NCI-H2227 (cell line): ENCODE measurements around the gene ACACA.
A peak's percentile ranks its signal among the peaks of the same experiment; 100 is the strongest.
"Not testable (repeated sequence)": the region's sequence is repeated elsewhere in the genome, so short reads cannot be mapped to it uniquely, and the experiment has no call there.

Source experiments
- DNase-seq: peaks from one replicate; lab custom pipeline; 2025; ENCODE audit not compliant: unreplicated experiment; lab: John Stamatoyannopoulos, UW

Gene ACACA

DNA sequence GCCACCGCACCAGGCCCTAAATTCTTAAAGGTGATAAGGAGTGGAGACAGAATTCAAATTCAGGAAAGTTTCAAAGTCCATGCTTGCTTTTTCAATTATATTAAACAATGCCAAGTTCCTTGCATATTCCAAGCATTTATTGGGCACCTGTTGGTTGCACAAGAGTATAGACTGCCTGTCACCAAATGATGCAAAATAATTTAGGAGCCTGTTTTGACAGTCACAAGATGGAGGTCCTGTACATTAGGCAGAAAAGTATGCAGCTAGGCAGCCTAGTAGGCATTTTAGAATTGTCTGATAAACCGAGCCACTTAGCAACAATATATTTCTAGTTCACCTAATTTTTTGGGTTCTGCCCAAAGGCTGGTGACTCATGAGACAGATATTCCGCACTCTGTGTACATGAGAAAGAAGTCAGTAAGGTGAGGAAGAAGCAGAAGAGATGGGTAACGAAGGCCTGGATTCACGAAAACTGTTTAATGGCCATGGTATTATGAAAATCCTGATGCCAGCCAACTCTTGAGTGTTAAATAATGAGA is 7.3 kb downstream of the ACACA start:
- DNase-seq = no peak

DNA sequence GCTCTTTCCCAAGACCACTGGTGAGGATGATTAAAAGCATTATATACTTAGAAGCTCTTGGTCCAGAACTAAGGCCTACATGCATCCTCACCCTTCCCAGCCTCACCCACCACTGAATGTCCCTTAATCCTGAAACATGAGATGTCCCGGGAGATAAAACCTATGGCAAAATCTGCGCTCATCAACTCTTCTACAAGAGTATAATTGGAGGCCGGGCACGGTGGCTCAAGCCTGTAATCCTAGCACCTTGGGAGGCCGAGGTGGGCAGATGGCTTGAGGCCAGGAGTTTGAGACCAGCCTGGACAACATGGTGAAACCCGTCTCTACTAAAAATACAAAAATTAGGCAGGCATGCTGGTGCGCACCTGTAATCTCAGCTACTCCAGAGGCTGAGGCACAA is 13.3 kb downstream of the ACACA start:
- no peak for DNase-seq

DNA sequence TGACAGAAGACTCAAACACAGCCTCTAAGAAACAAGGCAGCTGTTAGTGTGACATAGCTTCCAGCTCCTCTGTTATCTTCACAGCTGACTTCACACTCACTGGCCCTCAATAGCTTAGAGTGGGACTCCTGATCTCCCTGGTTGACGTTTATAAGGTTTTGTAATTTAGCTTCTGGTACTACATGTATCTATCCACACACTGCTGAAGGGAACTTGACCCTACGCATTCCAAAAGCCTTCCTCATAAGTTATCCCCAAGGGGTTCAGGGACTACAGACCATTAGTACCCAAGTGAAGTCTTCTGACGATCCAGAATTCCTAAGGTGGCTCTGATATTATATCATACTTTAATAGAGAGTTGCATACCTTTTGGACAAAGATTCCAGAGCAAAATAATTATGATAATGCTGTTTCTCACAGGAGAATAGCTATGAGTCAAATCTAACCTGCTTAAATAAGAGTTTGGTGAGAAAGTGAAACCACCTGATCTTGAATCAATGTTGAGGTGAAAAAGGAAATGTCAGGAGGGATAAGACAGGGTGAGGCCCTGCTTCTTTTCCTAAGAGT is 14.5 kb downstream of the ACACA start:
- DNase-seq = no peak

GRCh38 chr17:37391146-37391545 is 15.5 kb downstream of the ACACA start:
- no peak for DNase-seq

- DNase-seq = no peak
These were observed 17.5 kb downstream of the ACACA start for GRCh38 chr17:37389160-37389559.

DNA sequence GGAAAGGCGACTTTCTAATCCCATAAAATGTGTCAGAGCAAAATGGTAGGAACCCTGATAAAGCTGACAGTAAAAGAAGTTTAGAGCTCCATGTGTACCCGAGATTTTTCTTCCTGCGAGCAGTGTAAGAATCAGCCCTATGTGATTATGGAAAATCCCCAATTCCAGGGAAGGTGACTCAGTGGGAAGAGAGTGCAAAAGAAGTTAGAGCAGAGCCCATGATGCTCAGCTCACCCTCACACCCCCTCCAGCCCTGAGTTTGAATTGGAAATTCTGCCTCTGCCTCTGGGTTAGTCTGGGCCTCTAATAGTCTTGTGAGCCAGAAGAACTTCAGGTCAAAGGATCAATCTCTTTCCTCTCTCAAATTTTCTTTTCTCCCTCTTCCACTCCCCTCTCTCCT is 18.4 kb downstream of the ACACA start:
- DNase-seq = no peak

DNA sequence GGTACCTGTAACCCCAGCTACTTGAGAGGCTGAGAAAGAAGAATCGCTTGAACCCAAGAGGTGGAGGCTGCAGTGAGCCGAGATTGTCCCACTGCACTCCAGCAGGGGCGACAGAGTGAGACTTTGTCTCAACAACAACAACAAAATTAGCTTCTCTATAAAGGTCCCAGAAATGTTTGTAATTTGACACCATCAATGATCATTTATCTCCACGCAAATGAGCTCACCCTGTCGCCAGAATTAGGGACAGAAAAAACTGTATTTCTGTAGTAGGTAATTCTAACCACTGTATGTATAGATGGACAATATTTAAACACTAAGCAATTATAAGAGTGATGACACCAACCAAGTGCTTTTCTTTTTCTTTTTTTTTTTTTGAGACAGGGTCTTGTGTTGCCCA is 20.2 kb downstream of the ACACA start:
- DNase-seq = no peak

DNA sequence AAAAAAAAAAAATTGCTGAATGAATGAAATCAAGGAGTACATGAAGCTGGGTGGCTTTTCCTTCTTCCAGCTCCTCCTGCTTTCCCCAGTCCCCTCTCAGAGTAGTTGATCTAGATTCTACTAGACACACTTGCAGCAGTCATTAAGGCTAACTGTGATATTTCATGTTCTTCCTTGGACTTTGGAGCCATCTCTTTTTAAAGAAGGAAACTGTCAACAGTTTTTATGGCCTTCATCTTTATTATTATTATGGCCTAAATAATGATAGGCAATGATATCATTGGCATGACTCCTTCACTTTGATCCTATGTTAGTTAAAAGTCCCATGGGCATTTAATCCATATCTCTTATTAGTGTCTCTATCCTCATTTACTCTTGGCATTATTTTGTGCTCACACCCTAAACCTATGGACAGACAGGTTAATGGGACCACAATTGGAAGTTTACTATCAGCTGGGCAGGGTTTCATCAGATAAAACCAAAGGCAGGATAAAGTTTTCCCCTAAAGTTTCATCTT is 21.1 kb downstream of the ACACA start:
- no peak for DNase-seq

GRCh38 chr17:37384560-37385149 is 22.0 kb downstream of the ACACA start:
- no peak for DNase-seq

DNA sequence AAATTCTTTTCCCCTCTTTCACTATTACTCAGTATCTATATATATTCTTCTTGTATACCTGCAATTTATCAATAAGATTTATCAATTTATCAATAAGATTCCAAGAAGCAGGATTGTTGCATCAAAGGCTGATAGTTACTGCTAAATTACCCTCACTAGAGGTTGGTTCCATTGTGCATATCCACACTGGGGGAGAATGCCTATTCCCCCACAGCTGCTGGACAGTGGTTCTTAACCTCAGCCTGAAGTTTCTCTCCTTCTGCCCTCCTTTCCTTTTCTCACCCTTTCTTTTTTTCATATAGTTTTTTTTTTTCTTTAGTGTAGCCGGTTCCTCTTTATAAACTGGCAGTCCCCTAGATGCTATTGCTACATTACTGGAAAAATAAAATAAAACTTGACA is 24.6 kb downstream of the ACACA start:
- DNase-seq = no peak

- no peak for DNase-seq
These were observed 30.9 kb downstream of the ACACA start, which contains the start of gene C17orf78 for GRCh38 chr17:37375706-37376105. TSS of gene C17orf78 (plus strand) at chr17:37375985. CDS start at chr17:37376093, 108 bp downstream.

GRCh38 chr17:37373530-37374159 is 33.0 kb downstream of the ACACA start:
- peak; percentile 86 for DNase-seq

GRCh38 chr17:37368577-37368976 is 38.1 kb downstream of the ACACA start:
- DNase-seq = no peak

DNA sequence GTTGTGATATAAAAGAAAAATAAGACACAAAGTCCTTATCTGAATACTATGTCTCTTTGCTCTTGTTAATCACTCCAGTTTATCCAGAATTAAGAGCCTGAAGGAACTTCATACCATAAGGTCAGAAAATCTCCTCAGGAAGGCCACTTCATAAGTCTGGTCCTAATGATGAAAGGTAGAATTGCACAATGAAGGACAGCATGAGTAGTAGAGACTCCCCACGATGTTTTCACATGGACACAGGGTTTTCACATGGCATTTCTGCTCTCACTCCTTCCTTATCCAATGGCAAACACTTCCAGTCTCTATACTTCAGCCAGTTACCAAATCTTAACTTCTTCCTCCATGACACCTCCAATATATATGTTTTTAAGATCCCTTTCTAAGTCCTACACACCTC is 41.0 kb downstream of the ACACA start:
- DNase-seq = no peak

- no peak for DNase-seq
These were observed 45.1 kb downstream of the ACACA start for GRCh38 chr17:37361543-37361942.

- no peak for DNase-seq
These were observed 46.0 kb downstream of the ACACA start for GRCh38 chr17:37360632-37361031.

GRCh38 chr17:37359682-37360188 is 46.9 kb downstream of the ACACA start:
- DNase-seq = peak; percentile 72

DNA sequence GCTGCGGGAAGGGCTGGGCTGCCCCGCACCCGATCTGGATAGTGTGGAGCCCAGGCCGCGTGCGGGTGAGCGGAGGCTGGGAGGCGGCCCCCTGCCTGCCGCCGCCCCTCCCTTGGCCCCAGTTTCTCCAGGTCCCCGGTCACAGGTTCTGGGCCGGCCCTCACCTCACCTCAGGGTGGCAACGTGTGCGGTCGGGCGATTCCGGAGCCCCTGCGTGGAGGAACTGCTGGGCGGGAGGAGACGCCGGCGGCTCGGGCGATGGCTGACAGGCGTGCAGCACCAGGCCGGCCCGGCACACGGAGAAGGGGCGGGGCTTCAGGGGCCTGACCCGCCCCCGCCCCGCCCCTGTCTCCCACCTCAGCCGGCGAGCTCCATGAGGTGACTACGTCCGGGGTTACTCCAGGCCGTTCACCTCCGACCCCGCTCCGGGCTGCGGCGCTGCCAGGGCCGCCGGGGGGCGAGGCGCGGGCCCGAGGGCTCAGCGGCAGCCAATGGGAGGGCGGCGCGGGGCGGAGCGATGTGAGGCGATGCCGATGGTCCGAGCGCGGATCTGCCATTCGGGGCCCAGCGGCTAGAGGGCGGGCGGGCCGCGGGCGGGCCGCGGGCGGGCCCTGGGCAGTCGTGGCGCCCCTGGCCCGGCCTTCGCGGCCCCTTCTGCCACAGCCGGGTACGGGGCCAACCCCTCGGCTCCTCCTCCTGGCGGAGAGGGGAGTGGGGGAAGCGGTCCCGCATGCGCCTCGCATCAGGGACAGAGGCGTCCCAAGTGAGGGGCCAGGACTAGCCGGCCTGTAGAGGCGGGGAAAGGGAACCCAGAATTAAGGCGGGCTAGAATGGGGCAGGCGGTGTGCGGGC is 47.6 kb downstream of the ACACA start:
- peak; percentile 91 for DNase-seq

DNA sequence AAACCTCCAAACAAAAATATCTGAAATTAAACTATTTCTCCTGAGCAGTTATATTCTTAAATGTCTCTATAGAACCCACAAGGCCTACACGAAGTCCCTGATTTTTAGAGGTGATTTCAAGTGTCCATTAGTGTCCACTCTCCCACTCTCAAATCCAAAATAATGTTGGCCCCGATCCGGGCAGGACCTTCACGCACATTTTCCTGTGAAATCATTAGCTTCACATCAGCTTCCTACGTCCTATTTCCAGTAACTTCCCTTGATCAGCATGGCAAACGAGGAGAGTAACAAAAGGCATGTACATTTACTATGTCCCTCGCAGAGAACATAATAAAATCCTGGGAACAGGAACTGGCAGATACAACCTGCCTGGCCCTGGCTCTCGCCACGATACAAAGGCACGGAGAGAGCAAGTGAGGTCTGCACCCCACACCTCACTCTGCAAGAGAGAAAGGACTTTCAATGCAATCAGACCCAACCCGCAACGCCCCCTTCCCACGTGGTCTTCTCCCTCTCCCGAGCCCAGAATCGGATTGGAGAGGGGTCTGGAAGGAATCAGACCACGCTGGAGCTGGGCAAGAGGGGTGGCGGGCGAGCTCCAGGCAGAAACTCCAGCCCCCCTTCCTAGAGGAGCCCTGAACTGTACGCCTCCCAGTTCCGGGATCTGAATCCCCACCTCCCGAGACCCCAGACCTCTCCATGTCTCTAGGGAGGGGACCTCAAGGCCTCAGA is 48.4 kb downstream of the ACACA start:
- DNase-seq = peak; percentile 87

- DNase-seq = not testable (repeated sequence)
These were observed 49.7 kb downstream of the ACACA start for GRCh38 chr17:37356796-37357569.
